Medulla oblongata (tissue), 1 donor: ENCODE measurements around the gene NDUFS8.

Experiments
- DNase-seq: peaks from one replicate; pipeline ENCODE4 v3.0.0-alpha.2; 2015; ENCODE audit errors: extremely low spot score

The NDUFS8 gene

DNA sequence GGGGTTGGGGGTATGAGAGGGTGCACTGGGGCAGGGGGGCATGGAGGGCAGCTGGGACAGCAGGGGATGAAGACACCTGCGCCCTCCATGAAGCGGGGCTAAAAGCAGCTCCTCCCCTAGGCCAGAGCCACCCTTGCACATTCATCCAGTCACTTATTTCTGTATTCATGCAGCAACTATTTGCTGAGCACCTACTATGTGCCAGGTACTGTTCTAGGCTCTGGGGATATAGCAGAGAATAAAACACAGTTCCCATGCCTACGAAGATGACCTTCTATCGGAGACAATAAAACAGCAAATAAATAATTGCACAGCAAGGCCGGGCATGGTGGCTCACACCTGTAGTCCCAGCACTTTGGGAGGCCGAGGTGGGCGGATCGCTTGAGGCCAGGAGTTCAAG, 15.0 kb upstream of the NDUFS8 start:
- DNase-seq = no peak

GRCh38 chr11:68016161-68016903, 14.1 kb upstream of the NDUFS8 start:
- DNase-seq = no peak

DNA sequence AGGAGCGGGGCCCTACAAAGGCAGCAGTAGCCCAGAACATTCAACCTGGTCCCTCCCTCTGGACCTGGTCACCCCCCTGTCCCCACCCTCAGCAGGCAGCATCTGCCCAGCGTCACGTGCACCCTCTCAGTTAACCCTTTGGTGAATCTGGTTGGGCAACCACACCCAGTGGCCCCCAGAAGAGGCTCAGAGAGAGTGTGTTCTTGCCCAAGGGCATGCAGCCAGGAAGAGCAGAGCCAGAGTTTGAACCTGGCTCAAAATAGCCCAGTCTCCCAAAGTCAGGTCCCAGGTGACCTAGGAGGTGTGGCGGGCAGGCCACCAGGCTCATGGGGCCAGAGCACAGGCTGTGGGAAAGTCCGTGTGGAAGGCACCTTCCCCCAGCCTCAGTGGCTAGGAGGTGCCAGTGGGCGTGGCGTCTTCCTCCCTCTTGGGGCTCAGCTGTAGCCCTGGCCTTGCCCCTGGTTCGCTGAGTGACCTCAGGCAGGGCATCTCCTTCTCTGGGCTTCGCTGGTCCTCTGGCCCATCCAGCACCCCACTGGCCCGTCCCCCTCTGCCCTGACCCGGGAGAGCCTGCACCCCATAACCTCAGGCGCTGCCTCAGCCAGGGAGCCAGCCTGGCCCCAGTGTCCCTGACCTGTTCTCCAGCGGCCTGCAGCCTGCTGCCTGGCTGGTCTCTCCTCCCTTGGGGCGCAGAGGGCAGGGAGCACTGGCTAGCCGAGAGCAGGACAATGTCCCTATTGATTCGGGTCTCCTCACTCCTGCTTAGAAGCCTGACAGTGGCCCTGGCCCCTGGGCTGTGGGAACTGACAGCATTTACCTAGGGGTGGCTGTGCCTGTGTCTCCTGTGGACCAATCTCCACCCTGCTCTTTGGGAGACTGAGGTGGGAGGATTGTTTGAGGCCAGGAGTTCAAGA, 13.3 kb upstream of the NDUFS8 start:
- peak; percentile 75 for DNase-seq

DNA sequence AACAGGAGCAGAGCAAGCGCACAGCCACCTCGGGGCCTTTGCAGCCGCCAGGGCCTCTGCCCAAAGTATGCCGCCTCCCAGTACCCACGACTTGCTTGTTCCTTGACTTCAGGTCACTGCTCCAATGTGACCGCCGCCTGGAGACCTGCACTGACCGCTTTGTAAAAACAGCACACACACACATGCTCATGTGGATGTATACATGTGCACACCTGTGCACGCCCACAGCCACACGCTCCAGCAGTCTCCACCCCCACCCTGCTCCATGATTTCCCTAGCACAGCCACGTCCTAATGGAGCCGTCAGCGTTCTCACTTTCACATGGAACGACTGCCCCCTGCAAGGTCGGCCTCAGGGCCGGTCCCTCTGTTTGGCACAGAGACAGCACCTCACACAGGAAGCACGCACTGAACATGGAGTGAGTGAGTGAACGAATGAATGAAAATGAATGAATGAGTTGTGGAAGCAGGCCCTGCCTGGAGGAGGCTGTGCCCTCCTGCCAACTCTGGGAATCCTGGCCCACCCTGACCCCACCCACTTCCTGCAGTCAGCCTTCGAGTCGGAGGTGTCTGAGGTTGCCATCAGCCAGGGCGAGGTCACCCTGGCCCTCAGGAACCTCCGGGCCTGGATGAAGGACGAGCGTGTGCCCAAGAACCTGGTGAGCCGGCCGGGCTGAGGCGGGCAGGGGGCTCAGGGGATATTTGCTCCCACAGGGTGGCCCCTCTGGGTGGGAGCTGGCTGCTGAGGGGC, 12.3 kb upstream of the NDUFS8 start:
- DNase-seq = no peak

GRCh38 chr11:68018730-68019190, 11.7 kb upstream of the NDUFS8 start:
- no peak for DNase-seq

- DNase-seq = no peak
Measured at GRCh38 chr11:68019486-68019885, 11.0 kb upstream of the NDUFS8 start.

GRCh38 chr11:68020575-68020974, 9.9 kb upstream of the NDUFS8 start:
- no peak for DNase-seq

DNA sequence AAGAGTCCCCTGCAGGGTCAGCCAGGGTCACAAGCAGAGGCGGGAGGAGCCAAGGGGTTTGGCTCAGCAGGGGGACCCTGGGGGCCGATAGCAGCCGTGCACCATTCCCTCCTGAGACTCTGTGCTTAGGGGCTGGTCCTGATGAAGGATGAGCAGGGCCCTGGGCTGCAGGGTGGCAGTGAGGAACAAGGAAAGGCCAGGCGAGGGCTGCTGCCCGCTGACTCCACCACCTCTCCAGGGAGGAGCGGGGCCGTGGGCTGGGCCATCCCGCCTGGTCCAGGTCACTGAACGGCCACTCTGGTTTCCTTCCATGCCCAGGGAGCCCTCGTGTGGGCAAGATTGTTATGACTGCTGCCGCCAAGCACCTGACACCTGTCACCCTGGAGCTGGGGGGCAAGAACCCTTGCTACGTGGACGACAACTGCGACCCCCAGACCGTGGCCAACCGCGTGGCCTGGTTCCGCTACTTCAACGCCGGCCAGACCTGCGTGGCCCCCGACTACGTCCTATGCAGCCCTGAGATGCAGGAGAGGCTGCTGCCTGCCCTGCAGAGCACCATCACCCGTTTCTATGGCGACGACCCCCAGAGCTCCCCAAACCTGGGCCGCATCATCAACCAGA, 9.2 kb upstream of the NDUFS8 start:
- DNase-seq = no peak

DNA sequence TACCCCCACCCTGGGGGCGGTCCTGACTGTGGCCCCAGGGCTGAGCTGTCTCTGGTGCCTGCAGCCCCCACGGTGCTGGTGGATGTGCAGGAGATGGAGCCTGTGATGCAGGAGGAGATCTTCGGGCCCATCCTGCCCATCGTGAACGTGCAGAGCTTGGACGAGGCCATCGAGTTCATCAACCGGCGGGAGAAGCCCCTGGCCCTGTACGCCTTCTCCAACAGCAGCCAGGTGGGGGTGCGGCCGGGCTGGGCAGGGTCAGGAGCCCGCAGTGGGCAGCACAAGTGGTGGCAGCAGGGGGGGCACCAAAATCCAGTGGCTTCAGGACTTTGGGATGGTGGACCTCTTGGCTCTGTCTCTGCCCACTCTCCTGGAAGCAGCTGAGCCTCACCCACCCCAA, 8.0 kb upstream of the NDUFS8 start:
- no peak for DNase-seq

GRCh38 chr11:68024508-68024907, 6.0 kb upstream of the NDUFS8 start:
- no peak for DNase-seq

DNA sequence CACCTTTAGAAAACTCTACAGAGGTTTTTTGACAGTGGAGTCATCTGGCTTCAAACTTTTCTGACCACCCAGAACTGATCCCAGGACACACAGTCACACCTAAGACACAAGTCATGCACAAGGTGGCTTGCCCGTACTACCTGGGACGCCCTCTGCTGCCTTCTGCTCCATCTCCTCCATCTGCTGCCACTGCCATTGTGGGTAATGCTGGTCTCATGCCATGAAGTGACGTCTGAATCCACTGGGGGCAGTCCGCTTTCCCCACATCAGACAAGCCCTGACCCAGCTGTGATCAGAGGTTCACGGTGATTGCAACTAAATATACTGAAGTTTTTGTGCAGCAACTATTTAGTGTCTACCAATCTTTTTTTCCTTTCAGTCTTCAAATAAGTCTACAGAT, 5.4 kb upstream of the NDUFS8 start:
- no peak for DNase-seq

GRCh38 chr11:68026391-68027105, 3.9 kb upstream of the NDUFS8 start:
- no peak for DNase-seq

DNA sequence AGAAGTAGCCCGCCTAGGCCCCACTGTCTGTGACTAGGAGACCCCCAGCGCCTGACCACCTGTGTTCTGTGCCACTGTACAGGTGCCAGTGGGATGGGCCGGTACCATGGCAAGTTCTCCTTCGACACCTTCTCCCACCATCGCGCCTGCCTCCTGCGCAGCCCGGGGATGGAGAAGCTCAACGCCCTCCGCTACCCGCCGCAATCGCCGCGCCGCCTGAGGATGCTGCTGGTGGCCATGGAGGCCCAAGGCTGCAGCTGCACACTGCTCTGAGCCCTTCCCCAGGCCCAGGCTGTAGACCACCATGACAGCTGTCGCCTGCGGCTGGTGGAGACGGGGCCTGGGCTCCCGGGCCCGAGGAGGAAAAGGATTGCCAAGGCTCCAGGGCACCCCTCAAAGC, 2.8 kb upstream of the NDUFS8 start:
- DNase-seq = no peak

DNA sequence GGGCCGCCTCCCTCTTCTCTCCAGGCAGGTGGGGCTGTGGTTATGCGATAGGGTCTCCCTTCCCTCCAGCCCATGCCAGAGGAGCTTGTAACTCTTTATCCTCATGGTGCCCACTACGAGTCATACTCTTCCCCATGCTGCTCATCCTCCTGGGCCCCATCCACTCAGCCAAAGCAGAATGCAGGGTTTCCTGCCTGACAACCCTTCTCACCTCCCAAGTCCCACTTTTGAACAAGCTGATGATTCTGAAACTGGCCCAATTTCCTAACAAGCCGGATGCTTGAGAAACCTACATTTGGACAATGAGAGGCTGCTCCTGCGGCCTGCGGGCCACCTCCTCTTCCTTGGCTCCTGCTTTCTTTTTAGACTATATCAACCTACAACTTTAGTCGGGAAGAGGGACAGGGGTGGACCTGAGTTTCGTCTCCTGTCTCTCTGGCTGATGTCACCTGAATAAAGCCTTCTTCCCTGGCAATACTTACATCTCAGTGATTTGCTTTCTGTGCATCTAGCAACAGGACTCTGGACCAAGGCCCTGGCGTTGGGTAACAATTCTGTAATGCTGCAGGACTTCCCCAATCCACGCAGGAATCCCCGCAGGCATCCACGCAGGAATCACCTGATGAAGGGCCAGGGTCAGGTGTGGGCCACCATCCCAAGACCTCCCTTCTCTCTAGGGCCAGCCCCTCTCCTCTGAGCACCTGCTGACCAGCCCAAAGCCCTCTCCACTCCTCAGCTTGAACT, 1.5 kb upstream of the NDUFS8 start:
- DNase-seq = no peak

DNA sequence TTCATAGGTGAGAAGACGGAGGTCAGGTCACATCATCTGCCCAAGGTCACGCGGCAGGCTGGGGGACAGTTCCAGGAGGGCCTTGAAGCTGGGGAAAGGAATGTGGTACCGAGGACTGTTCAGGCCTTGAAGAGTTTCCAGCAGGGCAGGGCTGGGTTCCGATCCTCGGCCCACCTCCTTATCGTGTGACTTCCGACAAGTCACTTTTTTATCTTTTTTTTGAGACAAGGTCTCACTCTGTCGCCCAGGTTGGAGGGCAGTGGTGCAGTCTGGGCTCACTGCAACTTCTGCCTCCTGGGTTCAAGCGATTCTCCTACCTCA, 623 bp downstream of the NDUFS8 start:
- no peak for DNase-seq

- no peak for DNase-seq
Measured at GRCh38 chr11:68032003-68032402, 1.5 kb downstream of the NDUFS8 start.

GRCh38 chr11:68032997-68033707, 2.7 kb downstream of the NDUFS8 start:
- no peak for DNase-seq

- DNase-seq = no peak
Measured at GRCh38 chr11:68033708-68034045, 3.2 kb downstream of the NDUFS8 start.

DNA sequence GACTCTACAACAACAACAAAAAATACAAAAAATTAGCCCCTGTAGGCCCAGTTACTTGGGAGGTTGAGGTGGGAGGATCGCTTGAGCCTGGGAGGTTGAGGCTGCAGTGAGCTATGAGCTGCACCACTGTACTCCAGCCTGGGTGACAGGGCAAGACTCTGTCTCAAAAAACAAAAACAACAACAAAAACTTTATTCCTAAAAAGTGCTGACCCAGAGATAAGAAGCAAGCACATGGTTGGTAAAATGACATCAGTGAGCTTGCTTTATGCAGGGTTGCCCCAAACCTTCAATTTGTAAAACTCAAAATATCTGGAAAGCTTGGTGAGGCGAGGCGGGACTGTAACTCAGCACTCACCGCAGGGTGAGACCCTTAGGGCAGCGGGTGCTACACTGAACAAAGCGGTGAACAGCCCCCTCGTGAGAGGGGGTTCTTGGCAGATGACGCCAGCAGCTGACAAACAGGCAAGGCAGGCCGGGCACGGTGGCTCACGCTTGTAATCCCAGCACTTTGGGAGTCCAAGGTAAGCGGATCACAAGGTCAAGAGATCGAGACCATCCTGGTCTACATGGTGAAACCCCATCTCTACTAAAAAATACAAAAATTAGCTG, 4.9 kb downstream of the NDUFS8 start:
- no peak for DNase-seq
